H54 (cell line): Measurements from ENCODE around the gene L1TD1.
A peak's percentile ranks its signal among the peaks of the same experiment; 100 is the strongest.
"Not testable (repeated sequence)": the region's sequence is repeated elsewhere in the genome, so short reads cannot be mapped to it uniquely, and the experiment has no call there.

Experiments used
- DNase-seq: peaks from one replicate; pipeline ENCODE4 v3.0.0; 2011; ENCODE audit warnings: low spot score, mixed read lengths; ENCODE audit not compliant: insufficient read length
- FAIRE-seq: peaks from 3 replicates; lab custom pipeline; 2011; peaks lifted over from hg19 to GRCh38; lab: Jason Lieb, UNC
- POLR2A ChIP-seq: IDR thresholded peaks from 2 replicates; pipeline ENCODE4 v1.6.1; 2011; ENCODE audit warnings: low read depth, mild to moderate bottlenecking, low read length

Gene L1TD1

DNA sequence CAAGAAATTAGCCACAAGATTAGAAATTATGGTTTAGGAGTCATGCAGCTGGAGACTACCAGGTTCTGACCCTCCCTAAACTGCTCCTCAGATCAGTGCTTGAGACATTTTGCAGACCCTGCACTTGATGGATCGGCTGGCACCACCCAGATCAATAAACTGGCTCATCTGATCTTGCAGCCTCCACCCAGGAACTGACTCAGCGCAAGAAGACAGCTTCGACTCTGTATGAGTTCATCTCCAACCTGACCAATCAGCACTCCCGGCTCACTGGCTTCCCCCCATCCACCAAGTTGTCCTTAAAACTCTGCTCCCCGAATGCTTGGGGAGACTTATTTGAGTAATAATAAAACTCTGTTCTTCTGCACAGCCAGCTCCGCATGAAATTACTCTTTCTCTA, 40.0 kb downstream of the L1TD1 start:
- DNase-seq: no peak
- peak; percentile 50 for FAIRE-seq

GRCh38 chr1:62235576-62235975, 40.9 kb downstream of the L1TD1 start:
- DNase-seq (no peak), FAIRE-seq (no peak)
- no peak for TF ChIP-seq POLR2A

More for the DNA sequence above, 40.0 kb downstream of the L1TD1 start:
- no peak for TF ChIP-seq POLR2A

DNA sequence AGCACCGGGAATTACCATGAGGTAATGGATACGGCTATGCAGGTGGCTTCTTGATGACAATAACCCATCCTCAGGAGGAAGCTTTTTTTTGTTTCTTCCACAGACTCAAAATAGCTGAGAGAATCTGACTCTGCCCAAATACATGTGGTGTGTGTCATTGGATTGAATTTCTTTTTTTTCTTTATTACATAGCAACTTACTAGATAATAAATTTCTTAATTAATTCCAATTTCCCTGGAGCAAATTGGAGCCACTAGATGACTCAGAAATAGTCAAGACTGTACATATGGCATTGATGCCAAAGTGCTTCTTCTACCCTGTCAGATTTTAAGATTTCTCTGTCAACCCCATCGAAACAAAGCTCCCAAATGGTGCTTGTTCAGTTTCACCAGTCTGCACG, 42.7 kb downstream of the L1TD1 start:
- FAIRE-seq (no peak), DNase-seq (no peak)
- TF ChIP-seq POLR2A: no peak

- DNase-seq (no peak), FAIRE-seq (no peak)
- TF ChIP-seq POLR2A: no peak
Observed at GRCh38 chr1:62237950-62238374, 43.3 kb downstream of the L1TD1 start.

DNA sequence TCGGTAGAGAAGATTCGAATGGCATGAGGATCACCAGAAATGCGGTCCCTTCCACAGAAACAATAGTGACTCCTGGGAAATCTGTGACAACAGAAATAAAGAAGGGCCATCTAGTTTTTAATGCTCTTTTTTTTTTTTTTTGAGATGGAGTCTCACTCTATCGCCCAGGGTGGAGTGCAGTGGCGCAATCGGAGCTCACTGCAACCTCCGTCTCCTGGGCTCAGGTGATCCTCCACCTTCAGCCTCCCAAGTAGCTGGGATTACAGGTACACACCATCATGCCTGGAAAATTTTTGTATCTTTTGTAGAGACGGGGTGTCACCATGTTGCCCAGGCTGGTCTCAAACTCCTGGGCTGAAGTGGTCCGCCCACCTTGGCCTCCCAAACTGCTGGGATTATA, 43.9 kb downstream of the L1TD1 start:
- no peak for FAIRE-seq
- no peak for DNase-seq
- no peak for TF ChIP-seq POLR2A

- DNase-seq, FAIRE-seq: not testable (repeated sequence)
Observed at GRCh38 chr1:62239652-62240403, 45.2 kb downstream of the L1TD1 start.

- FAIRE-seq: no peak
- no peak for DNase-seq
- no peak for TF ChIP-seq POLR2A
Observed at GRCh38 chr1:62240651-62241370, 46.2 kb downstream of the L1TD1 start.

DNA sequence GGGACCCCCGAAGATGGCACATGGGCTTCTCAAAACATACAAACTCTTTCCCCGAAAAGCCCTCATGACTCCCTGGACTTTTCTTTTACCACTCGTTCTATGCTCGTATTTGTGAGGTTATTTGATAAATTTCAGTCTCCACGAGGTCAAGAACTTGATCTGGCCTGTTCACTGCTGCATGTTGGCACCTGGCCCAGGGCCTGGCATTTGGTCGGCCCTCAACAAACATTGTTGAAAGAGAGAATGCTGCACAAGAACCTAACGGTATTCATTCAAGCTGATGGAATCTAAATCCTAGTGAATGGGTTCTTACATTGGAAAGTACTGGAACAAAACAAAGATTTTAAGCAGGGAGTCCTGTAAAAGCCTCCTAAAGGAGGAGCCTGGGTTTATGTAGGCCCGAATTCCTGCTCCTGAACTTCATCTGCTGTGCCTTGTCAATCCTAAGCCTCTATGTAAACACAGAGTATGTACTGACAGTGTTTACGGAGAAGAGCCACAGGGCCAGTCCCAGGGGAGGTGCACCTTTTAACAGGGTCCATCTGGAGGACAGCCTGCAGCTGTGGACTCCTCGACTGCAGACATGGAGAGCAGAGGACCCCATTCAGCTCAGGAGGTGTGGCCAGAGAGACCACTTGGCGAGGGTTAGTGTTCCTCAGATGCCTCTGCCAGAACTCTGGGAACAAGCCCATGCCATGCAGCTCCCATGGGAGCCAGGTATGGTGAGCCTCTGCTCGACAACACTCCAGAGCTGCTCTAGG, 46.9 kb downstream of the L1TD1 start:
- no peak for TF ChIP-seq POLR2A
- FAIRE-seq (no peak), DNase-seq (no peak)

- not testable (repeated sequence) for DNase-seq, FAIRE-seq
Observed at GRCh38 chr1:62244380-62244779, 49.7 kb downstream of the L1TD1 start.

DNA sequence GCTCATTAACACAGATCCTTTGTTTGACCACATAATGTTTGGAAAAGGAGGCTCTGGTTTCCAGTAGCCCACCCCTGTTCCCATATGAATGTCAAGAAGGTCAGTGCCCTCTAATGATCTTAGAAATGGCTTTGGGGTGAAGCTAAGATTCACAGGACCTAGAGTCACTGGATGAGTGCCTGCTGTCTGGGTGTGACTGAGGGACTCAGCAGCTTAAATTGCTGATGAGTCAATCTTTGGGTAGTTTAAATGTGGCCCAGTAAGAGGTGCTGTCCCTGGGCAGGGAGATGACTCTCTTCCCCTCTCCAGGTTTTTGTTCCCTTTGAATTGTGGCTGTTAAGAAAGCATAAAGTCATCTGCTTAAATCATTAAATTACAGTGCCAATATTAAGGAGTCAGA, 50.6 kb downstream of the L1TD1 start:
- TF ChIP-seq POLR2A: no peak
- DNase-seq (peak; percentile 49), FAIRE-seq (no peak)

- DNase-seq: no peak
- FAIRE-seq: no peak
- no peak for TF ChIP-seq POLR2A
Observed at GRCh38 chr1:62247391-62248168, 52.9 kb downstream of the L1TD1 start.

- FAIRE-seq (no peak), DNase-seq (no peak)
Observed at GRCh38 chr1:62250126-62250726, 55.6 kb downstream of the L1TD1 start.

DNA sequence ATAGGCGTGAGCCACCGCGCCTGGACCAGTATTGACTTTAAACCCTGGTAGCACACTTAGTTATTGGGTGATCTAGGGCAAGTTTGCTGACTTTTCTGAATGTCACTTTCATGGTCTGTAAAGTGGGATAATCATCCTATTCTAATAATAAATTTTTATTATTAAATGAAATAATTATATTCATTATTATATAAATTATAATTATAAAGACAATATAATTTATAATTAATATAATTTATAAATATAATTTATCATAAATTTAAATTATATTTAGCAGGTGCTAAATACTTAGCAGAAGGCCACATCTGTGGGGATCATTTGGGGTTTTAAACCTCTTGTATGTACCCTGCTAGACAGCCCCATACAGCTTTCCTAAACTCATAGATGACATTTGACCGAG, 64.9 kb downstream of the L1TD1 start:
- DNase-seq (no peak), FAIRE-seq (no peak)
- TF ChIP-seq POLR2A: no peak

More at GRCh38 chr1:62250126-62250726, 55.6 kb downstream of the L1TD1 start:
- TF ChIP-seq POLR2A: no peak

DNA sequence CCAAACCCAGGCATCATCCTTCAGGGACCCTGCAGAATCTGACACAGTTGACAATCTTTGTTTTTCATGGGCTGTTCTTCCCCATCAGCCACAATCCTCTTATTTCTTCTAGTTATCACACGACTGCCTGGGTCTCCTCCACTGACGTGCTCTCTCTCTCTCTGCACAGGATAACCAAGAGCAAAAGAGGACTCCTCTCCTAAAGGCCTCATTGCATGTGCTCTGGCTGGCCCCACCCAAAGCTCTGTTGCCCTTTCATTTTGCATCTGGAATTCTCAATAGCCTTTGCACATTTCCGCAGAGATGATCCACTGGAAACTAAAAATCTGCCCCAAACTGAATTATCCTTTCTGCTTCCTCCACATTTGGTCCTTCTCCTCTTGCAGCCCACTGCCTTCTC, 66.0 kb downstream of the L1TD1 start:
- DNase-seq (no peak), FAIRE-seq (no peak)
- no peak for TF ChIP-seq POLR2A
